Spleen (tissue), 11 donors: ENCODE results near the gene ABHD6. TPM values are rescaled to one million over a fixed set of nuclear protein-coding genes. Genes with fewer than 3 reads are reported as not detected.
"Not testable (repeated sequence)": the region's sequence is repeated elsewhere in the genome, so short reads cannot be mapped to it uniquely, and the experiment has no call there.

Experiments
- DNase-seq: peaks from one replicate; pipeline ENCODE4 v3.0.0-alpha.2; 2020
- H3K27ac ChIP-seq, 8 donors: fragments of 200-600 bp; sonication (generic) in 7 of 8; 1 replicate in 4 of 8; 2 replicates in 4 of 8; pipeline versions ENCODE4 v1.5.0 to v1.8.0; 2016 to 2021; ENCODE audit warnings: inconsistent platforms in 4 of 8, mild to moderate bottlenecking in 4 of 8, moderate library complexity in 1 of 8
- H3K27me3 ChIP-seq, 7 donors: fragments of 200-600 bp; sonication (generic) in 6 of 7; replicated peaks in 1 of 7; 1 replicate in 4 of 7; 2 replicates in 3 of 7; pipeline versions ENCODE4 v1.5.0 to v1.8.0; 2016 to 2021; ENCODE audit warnings: inconsistent platforms in 3 of 7, mild to moderate bottlenecking in 1 of 7
- H3K36me3 ChIP-seq, 6 donors: fragments of 200-600 bp; sonication (generic) in 5 of 6; 1 replicate in 4 of 6; 2 replicates in 2 of 6; pipeline versions ENCODE4 v1.5.0 to v1.8.0; 2016 to 2021; ENCODE audit warnings: inconsistent platforms in 2 of 6
- H3K4me1 ChIP-seq, 6 donors: fragments of 200-600 bp; sonication (generic) in 5 of 6; 1 replicate in 3 of 6; 2 replicates in 3 of 6; pipeline versions ENCODE4 v1.5.0 to v1.8.0; 2016 to 2021; ENCODE audit warnings: inconsistent platforms in 3 of 6
- H3K4me3 ChIP-seq, 8 donors: fragments of 200-600 bp; sonication (generic) in 7 of 8; 1 replicate in 4 of 8; 2 replicates in 4 of 8; pipeline versions ENCODE4 v1.5.0 to v1.8.0; 2016 to 2021; ENCODE audit warnings: inconsistent platforms in 4 of 8, mild to moderate bottlenecking in 4 of 8, moderate library complexity in 2 of 8
- H3K9me3 ChIP-seq, 8 donors: fragments of 200-600 bp; sonication (generic) in 7 of 8; 1 replicate in 4 of 8; 2 replicates in 4 of 8; pipeline versions ENCODE4 v1.5.0 to v1.8.0; 2016 to 2021; ENCODE audit warnings: inconsistent platforms in 4 of 8
- POLR2A ChIP-seq, 3 donors: fragments of 450-650 bp; IDR thresholded peaks; one replicate each; pipeline ENCODE4 v1.5.1; 2017; ENCODE audit warnings: antibody characterized with exemption in 3 of 3, mild to moderate bottlenecking in 1 of 3
- POLR2AphosphoS5 ChIP-seq, 3 donors: sonication (generic); formaldehyde crosslinking; IDR thresholded peaks; one replicate each; pipeline ENCODE4 v1.5.1; 2017; ENCODE audit warnings: antibody characterized with exemption in 3 of 3
- WGBS, 5 donors: extraction: QIAGEN DNeasy Blood & Tissue Kit in 3 of 5; methylation state at CpG; one replicate each; pipeline versions ENCODE4 v1.1.5 to v1.1.7; 2013 to 2018; 5-methylcytosine and 5-hydroxymethylcytosine counted together
- intact Hi-C: fragments of 100-400 bp; cut with DNase I; formaldehyde crosslinking; loops from one replicate; pipeline ENCODE4 v1.15.0; 2023; ENCODE audit warnings: low total_unique reads
- polyA plus RNA-seq, 3 donors: library from polyadenylated mRNA; stranded (reverse); fragments of 200-250 nt; gene quantifications; one replicate each; pipeline ENCODE4 v1.2.1, GENCODE V29; 2013
- total RNA-seq, 7 donors: library from RNA; depleted of rRNA in 3 of 7; stranded (reverse); fragments of >200 nt in 3 of 7; fragmentation: NEBNext Ultra II Directional in 4 of 7; extraction: Animal tissue kit (Norgen Biotek cat#: 25700) in 4 of 7; gene quantifications; one replicate each; pipeline versions ENCODE4 v1.1.0 to v1.2.1, GENCODE V29; 2016 to 2021
- TF ChIP-seq, protein P1 (sequence below), 11 experiments: fragments of 200-600 bp in 7 of 11; fragments of 450-650 bp in 4 of 11; sonication (generic) in 4 of 11; IDR thresholded peaks in 8 of 11; conservative IDR thresholded peaks in 3 of 11; 1 replicate in 7 of 11; 2 replicates in 4 of 11; pipeline versions ENCODE4 v1.4.0 to v1.8.0; 2016 to 2021; ENCODE audit warnings: antibody characterized with exemption in 11 of 11, inconsistent platforms in 4 of 11, mild to moderate bottlenecking in 1 of 11
- donor health status: healthy with polysubstance abuse.
- donor health status: DM: no; HTN: no; CAD: no; lungs with moderate emphysema.
- donor health status: DM: no; HTN: no; CAD: no.
- donor health status: Bipolar disorder and iron deficiency.
- donor health status: healthy.
- donor health status: DM: no; HTN: no; CAD: no.
- donor health status: DM: yes; HTN: yes; CAD: no.

Gene ABHD6
- total and polyA plus RNA-seq, 10 donors = 17.2 to 79.9 (median 48.4) TPM

- DNase-seq = no peak
- H3K27ac ChIP-seq = peak overlapping the region in 4 of 8 donors; percentile 5 to 58 (median 38)
- WGBS, 5 donors = 88 to 95% (median 89%) methylated on average over 4 of the region's 4 CpGs
- no peaks in the 10 kb centered on the region for H3K36me3 ChIP-seq
- H3K4me3 ChIP-seq = no peak overlapping the region
- H3K27me3 ChIP-seq = no peaks in the 10 kb centered on the region
- H3K9me3 ChIP-seq = no peaks in the 10 kb centered on the region
- intact Hi-C loops = loop anchor here (10.0 kb wide), 1 partner anchor 53 kb away; no protein-coding TSS in a partner anchor
- no peak for TF ChIP-seq POLR2A (IDR thresholded peaks at IDR 0.05)
- TF ChIP-seq, protein P1, sequence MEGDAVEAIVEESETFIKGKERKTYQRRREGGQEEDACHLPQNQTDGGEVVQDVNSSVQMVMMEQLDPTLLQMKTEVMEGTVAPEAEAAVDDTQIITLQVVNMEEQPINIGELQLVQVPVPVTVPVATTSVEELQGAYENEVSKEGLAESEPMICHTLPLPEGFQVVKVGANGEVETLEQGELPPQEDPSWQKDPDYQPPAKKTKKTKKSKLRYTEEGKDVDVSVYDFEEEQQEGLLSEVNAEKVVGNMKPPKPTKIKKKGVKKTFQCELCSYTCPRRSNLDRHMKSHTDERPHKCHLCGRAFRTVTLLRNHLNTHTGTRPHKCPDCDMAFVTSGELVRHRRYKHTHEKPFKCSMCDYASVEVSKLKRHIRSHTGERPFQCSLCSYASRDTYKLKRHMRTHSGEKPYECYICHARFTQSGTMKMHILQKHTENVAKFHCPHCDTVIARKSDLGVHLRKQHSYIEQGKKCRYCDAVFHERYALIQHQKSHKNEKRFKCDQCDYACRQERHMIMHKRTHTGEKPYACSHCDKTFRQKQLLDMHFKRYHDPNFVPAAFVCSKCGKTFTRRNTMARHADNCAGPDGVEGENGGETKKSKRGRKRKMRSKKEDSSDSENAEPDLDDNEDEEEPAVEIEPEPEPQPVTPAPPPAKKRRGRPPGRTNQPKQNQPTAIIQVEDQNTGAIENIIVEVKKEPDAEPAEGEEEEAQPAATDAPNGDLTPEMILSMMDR (IDR thresholded peaks at IDR 0.05 in 8 of 11, conservative IDR thresholded peaks at IDR 0.05 in 3 of 11) = no peak
- TF ChIP-seq POLR2AphosphoS5 (IDR thresholded peaks at IDR 0.05) = no peak
- peaks cover 8 to 79% (median 57%) of the 10 kb centered on the region in 6 donors for H3K4me1 ChIP-seq
Measured at GRCh38 chr3:58241306-58242044, 3.9 kb downstream of the ABHD6 start.

GRCh38 chr3:58242340-58242739 lies 4.7 kb downstream of the ABHD6 start:
- DNase-seq = no peak
- H3K27me3 ChIP-seq = no peaks in the 10 kb centered on the region
- WGBS, 5 donors = 54 to 67% (median 58%) methylated on average over 1 of the region's 1 CpG
- H3K9me3 ChIP-seq = no peaks in the 10 kb centered on the region
- peaks cover 8 to 79% (median 54%) of the 10 kb centered on the region in 6 donors for H3K4me1 ChIP-seq
- no peak for TF ChIP-seq POLR2AphosphoS5 (IDR thresholded peaks at IDR 0.05)
- TF ChIP-seq POLR2A (IDR thresholded peaks at IDR 0.05) = no peak
- TF ChIP-seq, protein P1 (IDR thresholded peaks at IDR 0.05 in 8 of 11, conservative IDR thresholded peaks at IDR 0.05 in 3 of 11) = no peak
- H3K36me3 ChIP-seq = no peaks in the 10 kb centered on the region
- H3K4me3 ChIP-seq = no peak overlapping the region
- intact Hi-C loops = loop anchor here (10.0 kb wide), 1 partner anchor 52 kb away; no protein-coding TSS in a partner anchor
- H3K27ac ChIP-seq = peak overlapping the region in 3 of 8 donors; percentile 23 to 58 (median 54)

DNA sequence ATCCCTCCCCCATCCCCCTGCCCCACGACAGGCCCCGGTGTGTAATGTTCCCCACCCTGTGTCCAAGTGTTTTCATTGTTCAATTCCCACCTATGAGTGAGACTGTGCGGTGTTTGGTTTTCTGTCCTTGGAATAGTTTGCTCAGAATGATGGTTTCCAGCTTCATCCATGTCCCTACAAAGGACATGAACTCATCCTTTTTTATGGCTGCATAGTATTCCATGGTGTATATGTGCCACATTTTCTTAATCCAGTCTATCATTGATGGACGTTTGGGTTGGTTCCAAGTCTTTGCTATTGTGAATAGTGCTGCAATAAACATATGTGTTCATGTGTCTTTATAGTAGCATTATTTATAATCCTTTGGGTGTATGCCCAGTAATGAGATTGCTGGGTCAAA lies 5.3 kb downstream of the ABHD6 start:
- H3K4me1 ChIP-seq = peaks cover 8 to 84% (median 54%) of the 10 kb centered on the region in 6 donors
- intact Hi-C loops = loop anchor here (10.0 kb wide), 1 partner anchor 52 kb away; no protein-coding TSS in a partner anchor
- H3K4me3 ChIP-seq, H3K9me3 ChIP-seq, H3K27me3 ChIP-seq, H3K27ac ChIP-seq, H3K36me3 ChIP-seq, DNase-seq: not testable (repeated sequence)
- 69 to 92% (median 75%) methylated on average over 4 of the region's 4 CpGs for WGBS, 5 donors

DNA sequence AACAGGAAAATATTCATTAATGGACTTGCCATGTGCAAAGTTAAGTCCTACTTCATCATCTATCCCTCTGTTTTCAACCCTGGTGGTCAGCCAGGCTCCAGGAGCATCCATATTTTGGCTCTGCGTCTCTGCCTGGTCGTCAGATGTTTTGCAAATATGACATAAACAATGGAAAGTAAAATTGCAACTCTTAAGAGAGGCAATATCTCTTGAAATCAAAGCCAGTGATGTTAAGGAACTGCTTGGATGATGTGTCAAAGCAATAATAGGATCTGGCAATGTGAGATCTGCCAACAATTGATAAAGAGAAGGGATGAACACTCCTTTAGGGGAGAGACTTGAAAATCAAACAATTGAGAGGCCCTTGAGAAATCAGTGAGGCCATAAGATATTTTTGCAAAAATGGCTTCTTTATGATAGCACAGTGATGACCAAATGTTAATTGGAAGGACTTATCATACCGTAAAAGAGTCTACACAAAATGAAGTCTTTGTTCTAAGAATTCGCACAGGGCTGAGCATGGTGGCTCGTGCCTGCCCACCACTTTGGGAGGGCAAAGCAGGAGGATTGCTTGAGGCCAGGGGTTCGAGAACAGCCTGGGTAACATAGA lies 6.5 kb downstream of the ABHD6 start:
- intact Hi-C loops = loop anchor here (10.0 kb wide), 1 partner anchor 51 kb away; no protein-coding TSS in a partner anchor
- no peak for DNase-seq

More for the DNA sequence above, 6.5 kb downstream of the ABHD6 start:
- Histone ChIP-seq H3K36me3 (no peaks in the 10 kb centered on the region), H3K4me3 (no peak overlapping the region), H3K27me3 (no peaks in the 10 kb centered on the region), H3K9me3 (no peaks in the 10 kb centered on the region), H3K4me1 (peaks cover 8 to 87% (median 54%) of the 10 kb centered on the region in 6 donors), H3K27ac (no peak overlapping the region)
- 87 to 94% (median 91%) methylated on average over 6 of the region's 6 CpGs for WGBS, 5 donors
- no peak for TF ChIP-seq POLR2A (IDR thresholded peaks at IDR 0.05)
